Ammon's horn (tissue), 1 donor: ENCODE measurements around the gene TF.
"Not testable (repeated sequence)": the region's sequence is repeated elsewhere in the genome, so short reads cannot be mapped to it uniquely, and the experiment has no call there.

Experiments
- DNase-seq: peaks from one replicate; pipeline ENCODE4 v3.0.0-alpha.2; 2016; ENCODE audit warnings: low spot score

Gene TF

GRCh38 chr3:133745981-133746711 lies at the start of gene TF:
TSS of gene TF (plus strand) at chr3:133746393. CDS start at chr3:133746441, 48 bp downstream.
- DNase-seq = peak; percentile 97

DNA sequence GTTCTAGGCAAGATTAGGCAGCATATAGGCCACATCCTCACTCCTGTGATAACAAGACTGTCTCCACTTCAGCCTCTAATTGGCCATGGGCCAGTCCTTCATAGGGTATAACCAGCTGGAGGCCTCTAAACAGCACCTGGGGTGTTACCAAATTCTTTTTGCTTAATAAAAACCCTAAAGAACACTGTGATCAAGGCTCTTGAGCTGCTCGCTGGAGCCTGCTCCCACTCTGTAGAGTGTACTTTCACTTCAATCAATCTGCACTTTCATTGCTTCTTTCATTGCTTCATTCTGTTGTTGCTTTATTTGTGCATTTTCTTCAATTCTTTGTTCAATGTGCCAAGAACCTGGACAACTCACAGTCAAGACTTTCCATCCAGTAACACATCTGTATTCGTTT lies 48.2 kb upstream of the TF start:
- no peak for DNase-seq

DNA sequence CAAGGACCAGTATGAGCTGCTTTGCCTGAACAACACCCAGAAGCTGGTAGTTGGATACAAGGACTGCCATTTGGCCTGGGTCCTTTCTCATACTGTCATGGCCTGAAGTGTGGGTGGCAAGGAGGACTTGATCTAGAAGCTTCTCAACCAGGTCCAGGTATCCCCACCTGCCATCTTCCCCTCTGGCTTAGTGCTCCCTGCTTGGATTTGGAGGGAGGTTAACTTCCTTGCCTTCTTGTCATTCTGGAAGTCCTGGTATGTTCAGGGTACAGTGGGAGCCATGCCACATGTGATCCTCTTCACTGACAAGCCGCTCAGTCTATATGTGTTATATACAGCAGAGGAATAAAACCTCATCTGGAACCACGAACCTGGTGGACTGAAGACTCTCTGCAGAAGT lies 46.7 kb upstream of the TF start:
- DNase-seq = no peak

DNA sequence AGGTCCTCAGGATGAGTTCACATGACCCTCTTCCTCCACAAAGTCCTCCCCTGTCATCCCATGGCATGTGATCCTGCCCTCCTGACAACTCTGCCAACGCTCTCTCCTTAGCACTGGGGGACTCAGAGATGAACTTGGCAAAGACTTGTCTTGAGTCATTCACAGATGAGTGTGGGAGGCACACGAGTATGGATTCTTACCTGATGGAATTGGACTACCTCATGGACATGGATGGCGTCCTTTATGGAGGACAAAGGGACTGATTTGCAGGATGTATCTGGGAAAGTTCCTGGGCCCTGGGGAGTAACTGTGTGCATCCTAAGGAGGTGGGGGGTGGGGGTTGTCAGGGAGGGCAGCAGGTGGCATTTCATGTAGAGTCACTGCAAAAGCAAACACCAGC lies 46.3 kb upstream of the TF start:
- no peak for DNase-seq

DNA sequence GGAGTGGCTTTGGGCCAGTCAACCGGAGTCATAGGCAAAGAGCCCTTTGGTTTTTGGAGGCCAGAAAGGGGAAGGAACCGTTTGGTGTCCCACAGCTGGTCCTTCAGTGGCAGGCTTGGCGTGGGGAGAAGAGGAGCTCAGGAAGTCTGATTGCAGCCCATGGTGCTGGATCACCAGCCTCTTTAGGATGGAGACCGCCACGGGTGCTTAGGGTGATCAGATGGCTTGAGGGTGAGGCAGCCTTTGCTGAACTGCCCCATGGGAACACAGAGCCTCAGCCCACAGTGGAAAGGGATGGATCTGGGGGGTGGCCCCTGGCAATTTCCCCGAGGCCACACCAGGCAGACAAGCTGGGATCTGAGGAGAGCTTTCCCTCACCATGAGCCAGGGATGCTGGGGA lies 45.8 kb upstream of the TF start:
- DNase-seq = no peak

GRCh38 chr3:133701435-133702358 lies 44.5 kb upstream of the TF start:
- DNase-seq = no peak

DNA sequence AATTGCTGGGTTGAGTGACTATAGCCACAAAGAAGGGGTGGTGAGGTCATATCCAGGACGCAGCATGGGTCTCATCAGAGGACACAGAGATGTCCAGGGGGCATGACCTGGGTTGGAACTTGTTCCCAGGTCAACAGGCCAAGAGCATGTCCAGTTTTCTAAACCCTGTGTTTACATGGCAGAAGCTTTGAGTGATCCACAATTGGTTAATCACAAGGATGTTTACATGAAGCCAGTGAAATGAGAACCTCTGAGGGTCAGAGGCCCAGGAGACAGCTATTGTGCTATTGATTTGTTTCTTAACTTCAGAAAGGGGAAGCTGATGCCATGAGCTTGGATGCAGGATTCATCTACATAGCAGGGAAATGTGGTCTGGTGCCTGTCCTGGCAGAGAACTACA lies 42.3 kb upstream of the TF start:
- DNase-seq = no peak

- DNase-seq = no peak
These were observed 40.2 kb upstream of the TF start for GRCh38 chr3:133706033-133706432.

- DNase-seq = no peak
These were observed 36.9 kb upstream of the TF start for GRCh38 chr3:133709139-133709750.

GRCh38 chr3:133711013-133711412 lies 35.2 kb upstream of the TF start:
- DNase-seq = no peak

- DNase-seq = peak; percentile 62
These were observed 34.2 kb upstream of the TF start for GRCh38 chr3:133712017-133712416.

DNA sequence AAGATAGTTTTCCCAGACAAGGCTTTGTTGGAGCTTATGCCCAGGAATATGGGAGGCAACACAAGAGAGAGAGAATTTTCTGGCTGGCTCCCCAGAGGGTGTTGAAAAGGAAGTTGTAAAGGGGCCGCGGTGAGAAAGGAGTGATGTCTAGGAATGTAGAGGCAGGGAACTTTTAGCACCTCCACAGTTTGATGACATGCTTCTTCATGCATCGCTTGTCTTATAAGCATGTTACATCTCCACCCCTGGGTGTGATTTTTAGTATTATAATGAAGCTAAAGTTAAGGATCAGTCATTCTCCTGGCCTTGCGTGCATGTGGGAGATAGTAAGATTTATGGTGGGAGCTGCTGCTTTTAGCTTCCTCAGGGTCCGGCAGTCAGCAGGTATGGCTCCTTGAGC lies 32.8 kb upstream of the TF start:
- peak; percentile 0 for DNase-seq

DNA sequence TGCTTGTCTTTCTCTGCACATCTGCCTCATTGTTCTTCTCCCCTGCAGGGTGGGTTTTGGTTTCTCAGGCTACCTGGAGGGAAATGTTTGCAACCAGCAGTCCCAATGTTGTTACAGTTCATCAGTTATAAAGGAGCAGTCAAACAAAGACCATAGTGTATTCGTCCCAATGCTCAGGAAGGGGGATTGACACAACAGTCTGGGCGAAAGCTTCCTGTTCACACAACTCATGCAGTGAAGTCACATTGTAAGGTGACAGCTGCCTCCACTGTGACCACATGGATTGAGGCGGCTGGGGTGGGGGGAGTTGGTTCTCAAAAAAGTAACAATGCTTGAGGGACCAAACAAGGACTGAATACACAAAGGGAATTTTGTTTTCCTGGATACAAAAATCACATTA lies 28.8 kb upstream of the TF start:
- peak; percentile 57 for DNase-seq

- no peak for DNase-seq
These were observed 23.3 kb upstream of the TF start for GRCh38 chr3:133722935-133723334.

DNA sequence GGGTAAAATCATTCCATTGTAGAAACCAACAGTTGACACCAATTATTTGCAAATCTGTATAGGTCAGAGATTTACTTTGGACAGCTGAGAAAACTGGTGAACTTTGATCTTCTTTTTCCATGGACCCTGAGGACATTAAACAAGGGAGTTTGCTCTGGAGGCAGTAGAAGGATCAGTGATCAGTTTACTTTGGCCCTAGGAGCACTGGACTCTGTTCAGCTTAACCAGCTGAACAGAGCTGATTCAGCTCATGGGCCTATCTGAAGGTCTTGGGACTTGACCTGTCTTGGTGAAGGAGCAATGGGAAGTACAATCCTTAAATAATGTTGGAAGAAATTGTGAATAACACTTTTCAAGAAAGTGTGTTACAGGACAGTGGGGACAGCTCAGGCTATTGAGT lies 15.2 kb upstream of the TF start:
- DNase-seq = no peak

GRCh38 chr3:133732231-133732630 lies 14.0 kb upstream of the TF start:
- not testable (repeated sequence) for DNase-seq

- no peak for DNase-seq
These were observed 13.0 kb upstream of the TF start for GRCh38 chr3:133733226-133733625.

DNA sequence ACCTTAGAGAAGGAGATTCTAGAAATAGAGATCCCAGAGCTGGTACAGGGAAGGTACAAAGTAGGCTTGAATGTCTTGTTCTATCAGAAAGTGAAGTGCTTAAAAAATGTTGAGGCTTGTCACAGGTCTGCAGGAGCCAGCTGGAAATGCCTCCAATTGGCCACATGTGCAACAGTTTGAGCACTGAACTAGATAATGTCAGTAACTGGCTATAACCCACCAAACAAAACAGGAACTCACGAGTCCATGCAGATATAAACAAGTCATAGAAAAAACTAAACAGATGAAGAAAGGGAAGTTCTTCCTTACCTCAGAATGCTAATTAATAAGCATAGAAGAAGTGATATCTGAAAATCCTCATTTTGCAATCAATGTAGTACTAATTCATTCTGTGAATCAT lies 11.9 kb upstream of the TF start:
- DNase-seq = no peak

DNA sequence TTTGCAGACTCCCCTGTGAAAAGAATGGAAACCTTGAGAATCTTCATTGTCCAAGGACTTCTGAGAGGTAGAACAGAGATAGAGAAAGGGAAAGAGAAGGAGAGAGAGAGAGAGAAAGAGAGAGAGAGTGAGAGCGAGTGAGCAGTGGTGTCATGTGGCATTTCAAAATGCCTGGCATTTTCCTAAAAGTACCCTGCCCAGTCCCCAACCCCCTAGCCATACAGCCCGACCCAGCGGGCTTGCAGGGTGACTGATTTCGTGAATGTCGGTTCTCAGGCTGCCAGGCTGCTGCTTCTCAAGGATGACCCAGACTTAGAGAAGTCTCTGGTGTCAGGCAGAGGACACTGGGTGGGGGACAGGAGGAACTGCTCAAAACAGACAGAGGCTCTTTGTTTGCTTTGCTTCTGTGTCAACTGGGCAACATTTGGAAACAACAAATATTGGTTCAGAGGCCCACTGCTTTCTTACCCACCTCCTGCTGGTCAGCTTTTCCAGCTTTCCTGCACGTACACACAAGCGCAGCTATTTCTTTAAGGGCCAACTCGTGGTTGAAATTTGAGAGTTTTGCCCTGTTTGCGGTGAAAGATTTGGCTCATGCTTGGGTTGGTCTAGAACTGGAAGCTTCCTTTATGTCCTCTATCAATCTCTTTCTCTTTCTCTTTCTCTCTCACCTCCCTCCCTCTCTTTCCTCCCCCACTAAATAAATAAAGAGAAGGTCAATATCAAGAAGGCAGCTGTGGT lies 3.7 kb upstream of the TF start:
- peak; percentile 78 for DNase-seq

DNA sequence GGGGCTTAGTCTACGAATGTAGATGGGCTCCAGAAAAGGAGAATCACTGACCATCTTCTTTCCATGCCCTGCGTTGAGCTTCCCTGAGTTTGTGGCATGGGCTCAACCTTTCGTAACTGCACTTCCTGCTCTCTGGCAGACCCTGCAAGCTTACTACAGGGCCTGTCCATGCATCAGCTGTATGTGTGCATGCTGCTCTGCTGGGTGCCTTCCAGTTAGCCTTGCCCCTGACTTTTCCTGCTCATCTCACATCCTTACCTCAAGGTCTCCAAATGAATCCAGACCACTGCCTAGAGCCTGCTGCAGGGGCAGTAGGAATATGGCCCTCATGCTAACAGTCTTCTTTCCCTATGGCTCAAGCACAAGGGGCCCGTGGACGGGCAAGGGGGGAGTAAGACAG lies 2.0 kb upstream of the TF start:
- no peak for DNase-seq

- DNase-seq = no peak
These were observed 1.1 kb upstream of the TF start for GRCh38 chr3:133745108-133745507.

- DNase-seq = no peak
These were observed 496 bp downstream of the TF start for GRCh38 chr3:133746712-133747066.
